OCI-LY1 (cell line): ENCODE measurements around the gene RPL22.

ENCODE experiments used
- H2AFZ ChIP-seq: fragments of 200-600 bp; sonication (generic), shearing (Covaris generic); 2 replicates; pipeline ENCODE4 v1.6.0; 2014; ENCODE audit warnings: antibody characterized with exemption, mild to moderate bottlenecking, low read length
- H3F3A ChIP-seq: fragments of 200-600 bp; sonication (generic), shearing (Covaris generic); 2 replicates; pipeline ENCODE4 v1.6.0; 2014; ENCODE audit warnings: mild to moderate bottlenecking, antibody characterized with exemption, low read length, moderate library complexity; ENCODE audit not compliant: insufficient read depth
- H3K27ac ChIP-seq: fragments of 200-600 bp; sonication (generic); 2 replicates; pipeline ENCODE4 v1.5.1; 2014; ENCODE audit warnings: low read length, mixed run types, mild to moderate bottlenecking, low read depth; ENCODE audit not compliant: poor library complexity, severe bottlenecking
- H3K27me3 ChIP-seq: fragments of 200-600 bp; sonication (generic); 2 replicates; pipeline ENCODE4 v1.6.0; 2014; ENCODE audit warnings: antibody characterized with exemption, mild to moderate bottlenecking, low read length, moderate library complexity; ENCODE audit not compliant: insufficient read depth
- H3K36me3 ChIP-seq: fragments of 200-600 bp; sonication (generic); 2 replicates; pipeline ENCODE4 v1.6.1; 2014; ENCODE audit warnings: mild to moderate bottlenecking, antibody characterized with exemption, low read length, moderate library complexity, mixed read lengths; ENCODE audit not compliant: insufficient read depth
- H3K4me1 ChIP-seq: fragments of 200-600 bp; sonication (generic); 2 replicates; pipeline ENCODE4 v1.5.1; 2014; ENCODE audit warnings: mild to moderate bottlenecking, low read length, moderate library complexity; ENCODE audit not compliant: insufficient read depth, severe bottlenecking
- H3K4me2 ChIP-seq: fragments of 200-600 bp; sonication (generic), shearing (Covaris generic); 2 replicates; pipeline ENCODE4 v1.6.1; 2014; ENCODE audit warnings: low read length
- H3K4me3 ChIP-seq: fragments of 200-600 bp; sonication (generic); 2 replicates; pipeline ENCODE4 v1.5.1; 2014; ENCODE audit warnings: low read length, low read depth, mild to moderate bottlenecking, mixed read lengths; ENCODE audit not compliant: poor library complexity, severe bottlenecking
- H3K79me2 ChIP-seq: fragments of 200-600 bp; shearing (Covaris generic); 2 replicates; pipeline ENCODE4 v1.6.1; 2016; ENCODE audit warnings: mixed run types, low read length, mixed read lengths; ENCODE audit not compliant: insufficient read depth
- H3K9ac ChIP-seq: fragments of 200-600 bp; sonication (generic), shearing (Covaris generic); 2 replicates; pipeline ENCODE4 v1.6.1; 2014; ENCODE audit warnings: mild to moderate bottlenecking, low read length, mixed read lengths
- H3K9me2 ChIP-seq: fragments of 200-600 bp; sonication (generic), shearing (Covaris generic); 2 replicates; pipeline ENCODE4 v1.6.1; 2014; ENCODE audit warnings: low read depth, mild to moderate bottlenecking, low read length, mixed read lengths
- H3K9me3 ChIP-seq: fragments of 200-600 bp; shearing (Covaris generic); 2 replicates; pipeline ENCODE4 v1.6.1; 2014; ENCODE audit warnings: low read length, mixed read lengths
- H4K20me1 ChIP-seq: fragments of 200-600 bp; sonication (generic), shearing (Covaris generic); 2 replicates; pipeline ENCODE4 v1.6.0; 2016; ENCODE audit warnings: mild to moderate bottlenecking, low read length; ENCODE audit not compliant: insufficient read depth
- EZH2 ChIP-seq: fragments of 200-600 bp; sonication (generic), shearing (Covaris generic); IDR thresholded peaks from 2 replicates; pipeline ENCODE4 v1.8.0; 2017; ENCODE audit warnings: borderline replicate concordance, mixed run types, mild to moderate bottlenecking, antibody characterized with exemption, low read length, moderate library complexity, mixed read lengths
- TF ChIP-seq, protein P1 (sequence below): fragments of 200-600 bp; sonication (generic), shearing (Covaris generic); IDR thresholded peaks from 2 replicates; pipeline ENCODE4 v1.5.1; 2017; ENCODE audit warnings: mild to moderate bottlenecking, antibody characterized with exemption, low read length, moderate library complexity, mixed read lengths

RPL22 gene

DNA sequence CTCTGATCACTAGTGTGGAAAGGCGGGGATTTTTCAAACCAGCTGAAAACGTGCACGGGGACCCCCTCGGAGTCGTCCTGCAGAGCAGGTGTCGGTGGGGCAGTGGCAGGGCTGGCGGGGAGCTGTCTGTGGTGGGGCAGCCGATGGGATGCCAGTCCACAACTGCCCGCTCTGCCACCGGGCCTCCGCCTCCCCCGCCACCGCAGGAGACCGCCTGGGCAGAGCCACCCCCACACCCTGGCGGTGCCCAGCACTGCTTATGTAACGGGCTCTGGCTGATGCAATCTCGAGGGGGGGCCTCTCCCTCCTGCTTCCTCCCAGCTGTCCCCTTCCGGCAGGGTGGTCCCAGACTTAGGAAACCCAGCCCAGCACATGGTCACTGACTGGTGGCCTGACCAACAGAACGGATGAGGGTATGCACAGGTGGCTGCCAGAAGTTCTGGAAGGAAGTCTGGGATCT, 28.6 kb downstream of the RPL22 start:
- no peak overlapping the region for H3K4me2 ChIP-seq
- TF ChIP-seq, protein P1, sequence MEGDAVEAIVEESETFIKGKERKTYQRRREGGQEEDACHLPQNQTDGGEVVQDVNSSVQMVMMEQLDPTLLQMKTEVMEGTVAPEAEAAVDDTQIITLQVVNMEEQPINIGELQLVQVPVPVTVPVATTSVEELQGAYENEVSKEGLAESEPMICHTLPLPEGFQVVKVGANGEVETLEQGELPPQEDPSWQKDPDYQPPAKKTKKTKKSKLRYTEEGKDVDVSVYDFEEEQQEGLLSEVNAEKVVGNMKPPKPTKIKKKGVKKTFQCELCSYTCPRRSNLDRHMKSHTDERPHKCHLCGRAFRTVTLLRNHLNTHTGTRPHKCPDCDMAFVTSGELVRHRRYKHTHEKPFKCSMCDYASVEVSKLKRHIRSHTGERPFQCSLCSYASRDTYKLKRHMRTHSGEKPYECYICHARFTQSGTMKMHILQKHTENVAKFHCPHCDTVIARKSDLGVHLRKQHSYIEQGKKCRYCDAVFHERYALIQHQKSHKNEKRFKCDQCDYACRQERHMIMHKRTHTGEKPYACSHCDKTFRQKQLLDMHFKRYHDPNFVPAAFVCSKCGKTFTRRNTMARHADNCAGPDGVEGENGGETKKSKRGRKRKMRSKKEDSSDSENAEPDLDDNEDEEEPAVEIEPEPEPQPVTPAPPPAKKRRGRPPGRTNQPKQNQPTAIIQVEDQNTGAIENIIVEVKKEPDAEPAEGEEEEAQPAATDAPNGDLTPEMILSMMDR, result no peak
- TF ChIP-seq EZH2, result no peak
- H3K27ac ChIP-seq, result no peak overlapping the region
- H3F3A ChIP-seq, result no peaks in the 10 kb centered on the region
- H3K79me2 ChIP-seq, result no peaks in the 10 kb centered on the region
- H3K9ac ChIP-seq, result no peak overlapping the region
- H3K36me3 ChIP-seq, result no peaks in the 10 kb centered on the region
- peaks cover 3% of the 10 kb centered on the region for H3K27me3 ChIP-seq
- no peaks in the 10 kb centered on the region for H3K4me1 ChIP-seq
- no peaks in the 10 kb centered on the region for H3K9me2 ChIP-seq
- no peaks in the 10 kb centered on the region for H3K9me3 ChIP-seq
- H3K4me3 ChIP-seq, result no peak overlapping the region
- no peak overlapping the region for H2AFZ ChIP-seq
- no peaks in the 10 kb centered on the region for H4K20me1 ChIP-seq

DNA sequence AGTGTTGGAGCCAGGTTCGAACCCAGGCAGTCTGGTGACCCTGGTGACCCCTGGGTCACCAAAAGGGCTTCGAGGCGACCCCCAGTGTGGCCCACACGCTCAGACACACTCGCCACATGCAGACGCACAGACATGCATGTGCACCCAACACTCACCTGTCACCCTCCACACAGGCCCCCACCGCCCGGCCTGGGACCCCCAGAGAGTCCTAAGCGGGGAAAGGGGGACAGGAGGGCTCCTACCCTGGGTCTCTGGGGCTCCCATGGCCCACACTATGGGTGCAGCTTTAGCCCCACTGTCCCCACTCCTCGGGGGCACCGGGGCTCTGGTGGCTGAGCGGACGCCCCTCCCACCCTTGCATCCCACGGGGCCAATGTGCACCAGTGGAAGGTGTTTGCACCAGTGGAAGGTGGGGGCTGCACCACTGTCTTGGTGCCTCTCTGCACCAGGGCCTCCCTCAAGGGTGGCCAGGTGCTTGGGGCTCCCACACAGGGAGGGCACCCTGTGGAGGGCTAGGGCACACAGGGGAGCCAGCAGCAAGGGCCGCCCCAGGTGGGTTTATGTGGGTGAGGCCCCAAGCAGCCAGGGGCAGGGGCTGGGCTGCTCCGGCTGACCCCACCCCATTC, 29.2 kb downstream of the RPL22 start:
- TF ChIP-seq, protein P1, result no peak
- TF ChIP-seq EZH2, result no peak
- Histone ChIP-seq H3K79me2 (no peaks in the 10 kb centered on the region), H3K9ac (no peak overlapping the region)

DNA sequence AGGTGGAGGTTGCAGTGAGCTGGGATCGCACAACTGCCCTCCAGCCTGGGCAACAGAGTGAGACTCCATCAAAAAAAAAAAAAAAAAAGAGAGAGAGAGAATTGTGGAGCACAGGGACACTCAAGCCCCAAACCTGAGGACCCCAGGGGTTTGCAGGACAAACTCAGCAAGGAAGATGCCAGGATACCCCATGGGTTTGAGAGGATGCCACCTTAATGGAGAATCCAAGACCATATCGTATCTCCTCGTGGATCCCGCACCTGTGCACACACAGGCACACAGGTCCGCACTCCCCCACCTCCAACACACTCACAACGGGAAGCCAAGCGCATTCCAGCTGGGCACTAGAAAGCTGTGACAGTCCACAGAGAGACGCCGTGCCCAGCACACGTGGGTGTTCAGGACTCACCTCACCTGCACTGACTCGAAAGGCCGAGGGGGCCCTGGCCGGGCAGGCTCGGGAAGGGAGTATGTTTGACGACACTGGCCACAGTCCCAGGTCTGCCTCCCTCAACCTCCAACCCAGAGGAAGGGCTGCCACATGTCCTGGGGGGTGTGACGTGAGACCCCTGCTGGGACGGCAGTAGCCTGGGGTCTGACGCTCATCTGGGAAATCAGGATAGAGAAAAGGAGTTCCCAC, 30.3 kb downstream of the RPL22 start:
- Histone ChIP-seq H4K20me1 (no peaks in the 10 kb centered on the region), H3K79me2 (no peaks in the 10 kb centered on the region), H3K9ac (no peak overlapping the region), H3K9me3 (no peaks in the 10 kb centered on the region), H3K4me3 (no peak overlapping the region), H3K36me3 (no peaks in the 10 kb centered on the region), H3K9me2 (no peaks in the 10 kb centered on the region), H3K27me3 (peaks cover 18% of the 10 kb centered on the region), H3K4me2 (no peak overlapping the region), H3F3A (no peaks in the 10 kb centered on the region), H3K27ac (no peak overlapping the region), H2AFZ (no peak overlapping the region), H3K4me1 (no peaks in the 10 kb centered on the region)
- TF ChIP-seq, protein P1, result no peak
- TF ChIP-seq EZH2, result no peak

More for the DNA sequence above, 29.2 kb downstream of the RPL22 start:
- Histone ChIP-seq H3K9me3 (no peaks in the 10 kb centered on the region), H3K4me2 (no peak overlapping the region), H3K4me1 (no peaks in the 10 kb centered on the region), H3K27ac (no peak overlapping the region), H3K9me2 (no peaks in the 10 kb centered on the region), H4K20me1 (no peaks in the 10 kb centered on the region), H3K27me3 (peaks cover 9% of the 10 kb centered on the region), H3F3A (no peaks in the 10 kb centered on the region), H3K4me3 (no peak overlapping the region), H3K36me3 (no peaks in the 10 kb centered on the region), H2AFZ (no peak overlapping the region)
